Stimulated activated CD8-positive, alpha-beta memory T cell treated with anti-CD3 and anti-CD28 coated beads, Interleukin-15, amount 100 ng/mL, for 48 hours (primary cell): ENCODE data around the gene KCNC4.

Experiments
- DNase-seq, 2 donors: peaks; one replicate each; pipeline ENCODE4 v3.0.0-alpha.2; 2020; ENCODE audit warnings: low read depth in 2 of 2

The KCNC4 gene

DNA sequence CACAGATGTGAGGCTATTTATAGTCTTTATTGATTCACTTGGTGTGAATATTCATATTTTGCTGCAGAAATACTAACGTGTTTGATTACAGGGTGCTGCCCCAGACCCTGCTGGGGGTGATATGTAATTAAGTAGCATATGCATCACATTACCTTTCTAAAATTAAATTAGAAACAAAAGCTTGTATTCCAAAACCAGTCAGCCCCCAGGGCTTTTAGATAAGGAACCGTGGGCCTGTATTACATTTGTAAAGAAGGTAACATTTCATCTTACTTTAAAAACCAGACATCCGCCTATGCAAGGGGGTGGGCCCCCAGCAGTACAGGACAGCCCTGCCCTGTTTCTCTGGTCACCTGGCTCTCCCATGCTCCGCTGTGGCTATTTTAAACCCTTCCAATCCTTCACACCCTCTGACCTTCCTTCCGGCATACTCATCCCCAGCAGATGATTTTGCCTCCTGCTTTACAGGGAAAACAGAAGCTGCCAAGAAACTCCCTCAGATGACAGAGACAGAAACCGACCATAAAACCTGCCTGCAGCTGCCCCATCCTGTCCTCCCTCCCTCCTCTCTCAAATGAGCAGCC, 22.0 kb upstream of the KCNC4 start:
- no peak for DNase-seq

DNA sequence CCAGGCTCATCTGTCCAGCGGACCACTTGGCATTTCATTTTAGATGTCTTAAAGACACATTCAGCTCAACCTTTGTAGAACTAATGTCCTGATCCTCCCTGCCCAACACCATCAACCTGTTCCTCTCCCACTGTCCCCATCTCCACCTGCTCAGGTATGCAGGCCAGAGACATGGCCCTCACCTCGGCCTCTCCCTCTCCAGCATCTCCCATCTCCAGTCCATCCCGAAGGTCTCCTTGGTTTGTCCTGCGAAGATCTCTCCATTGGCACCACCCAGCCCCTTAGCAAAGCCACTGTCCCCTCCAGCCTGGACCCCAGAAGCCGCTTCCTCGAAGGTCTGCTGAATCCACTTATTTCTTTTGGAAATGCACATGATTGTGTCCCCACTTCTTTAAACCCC, 20.9 kb upstream of the KCNC4 start:
- DNase-seq, result no peak

DNA sequence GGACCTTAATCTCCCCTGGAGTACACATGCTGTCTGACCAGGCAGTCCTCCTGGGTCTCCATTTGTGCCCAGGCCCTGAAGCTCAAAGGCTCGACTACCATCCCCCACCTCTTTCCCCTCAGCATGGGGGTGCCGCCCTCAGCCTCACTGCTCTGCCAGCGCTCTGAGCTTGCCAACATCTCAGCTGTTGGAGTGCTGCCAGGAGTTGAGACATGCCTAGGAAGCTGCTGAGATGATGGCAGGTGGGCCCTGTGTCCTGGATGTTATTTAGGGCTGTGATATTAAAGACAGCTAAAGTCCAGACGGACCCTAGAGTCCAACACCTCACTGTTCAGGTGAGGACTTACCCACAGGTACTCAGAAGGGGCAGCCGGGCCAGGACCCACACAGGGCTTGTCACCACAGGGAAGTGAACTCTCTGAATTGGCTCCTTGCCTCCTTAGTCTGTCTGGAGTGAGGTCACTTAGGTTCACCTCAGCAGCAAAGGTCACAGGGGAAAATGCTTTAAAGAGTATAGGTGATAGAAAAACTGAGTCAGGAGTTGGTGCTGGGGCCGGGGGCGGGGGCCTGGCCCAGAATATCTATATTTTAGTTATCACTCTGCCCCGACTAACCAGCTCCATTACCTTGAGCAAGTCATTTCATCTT, 19.7 kb upstream of the KCNC4 start:
- no peak for DNase-seq

DNA sequence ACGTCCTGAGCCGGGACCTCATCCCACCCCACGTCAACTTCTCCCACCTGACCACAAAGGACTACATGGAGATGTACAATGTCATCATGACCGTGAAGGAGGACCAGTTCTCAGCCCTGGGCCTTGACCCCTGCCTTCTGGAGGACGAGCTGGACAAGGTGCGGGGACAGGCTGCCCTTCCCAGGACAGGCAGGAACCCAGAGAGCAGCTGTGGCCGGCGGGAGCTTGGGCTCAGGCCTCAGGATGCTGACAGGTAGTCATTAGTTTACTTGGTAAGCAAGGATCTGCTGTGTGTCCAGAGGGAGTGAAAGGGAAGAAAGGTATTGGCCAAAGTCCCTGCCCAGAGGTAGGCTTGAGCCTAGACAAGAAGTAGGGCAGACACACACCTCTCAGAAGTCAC, 17.6 kb upstream of the KCNC4 start:
- no peak for DNase-seq

DNA sequence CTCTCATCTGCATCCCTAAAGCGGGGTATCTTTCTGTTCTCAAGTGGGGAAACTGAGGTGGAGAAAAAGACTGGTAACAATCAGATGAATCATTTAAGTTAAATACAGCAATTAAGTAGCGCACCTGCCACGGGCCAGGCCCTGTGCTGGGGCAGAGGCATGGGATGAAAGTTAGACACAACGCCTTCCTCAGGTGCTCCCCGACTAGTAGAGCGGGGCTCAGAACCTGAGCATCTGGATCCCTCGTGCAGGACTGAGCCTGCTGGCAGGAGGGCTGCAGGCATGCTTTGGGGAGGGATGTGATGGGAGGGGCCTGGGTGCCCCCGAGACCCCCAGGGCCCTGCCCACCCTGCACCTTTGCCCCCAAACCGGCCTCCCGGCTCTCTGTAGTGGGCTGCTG, 14.9 kb upstream of the KCNC4 start:
- no peak for DNase-seq

DNA sequence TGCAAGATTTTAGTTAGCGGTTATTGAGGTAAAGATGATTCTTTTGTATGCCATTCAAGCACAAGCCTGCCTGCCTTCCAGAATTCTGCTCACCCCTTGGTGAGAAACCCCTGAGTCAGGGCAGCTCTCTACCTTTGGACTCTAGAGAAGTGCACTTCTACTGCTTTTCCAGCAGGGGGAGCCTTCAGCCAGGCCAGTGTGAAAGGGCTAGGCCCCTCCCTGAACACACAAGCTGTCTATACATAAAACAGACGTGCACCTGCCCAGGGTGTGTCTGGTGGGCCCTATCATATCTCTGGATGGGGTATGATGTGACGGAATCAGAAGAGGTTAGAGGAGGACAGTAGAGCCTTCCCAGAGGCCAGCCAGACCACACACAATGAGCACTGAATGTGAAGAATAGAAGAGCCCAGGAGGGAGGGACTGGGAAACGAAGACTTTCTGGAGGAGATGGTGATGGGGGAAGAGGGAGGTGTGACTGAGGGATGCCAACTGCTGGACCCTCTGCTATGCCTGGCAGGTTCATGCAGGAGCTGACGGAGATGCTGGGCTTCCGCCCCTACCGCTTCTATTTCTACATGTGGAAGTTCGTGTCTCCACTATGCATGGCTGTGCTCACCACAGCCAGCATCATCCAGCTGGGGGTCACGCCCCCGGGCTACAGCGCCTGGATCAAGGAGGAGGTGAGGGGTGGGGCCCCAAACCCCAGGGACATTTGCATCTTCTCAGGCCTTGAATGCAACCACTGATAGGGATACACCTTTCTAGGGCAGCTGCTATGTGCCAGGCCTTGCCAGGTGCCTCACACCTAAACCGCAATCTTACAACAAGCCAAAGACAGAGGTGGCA, 13.0 kb upstream of the KCNC4 start:
- no peak for DNase-seq

DNA sequence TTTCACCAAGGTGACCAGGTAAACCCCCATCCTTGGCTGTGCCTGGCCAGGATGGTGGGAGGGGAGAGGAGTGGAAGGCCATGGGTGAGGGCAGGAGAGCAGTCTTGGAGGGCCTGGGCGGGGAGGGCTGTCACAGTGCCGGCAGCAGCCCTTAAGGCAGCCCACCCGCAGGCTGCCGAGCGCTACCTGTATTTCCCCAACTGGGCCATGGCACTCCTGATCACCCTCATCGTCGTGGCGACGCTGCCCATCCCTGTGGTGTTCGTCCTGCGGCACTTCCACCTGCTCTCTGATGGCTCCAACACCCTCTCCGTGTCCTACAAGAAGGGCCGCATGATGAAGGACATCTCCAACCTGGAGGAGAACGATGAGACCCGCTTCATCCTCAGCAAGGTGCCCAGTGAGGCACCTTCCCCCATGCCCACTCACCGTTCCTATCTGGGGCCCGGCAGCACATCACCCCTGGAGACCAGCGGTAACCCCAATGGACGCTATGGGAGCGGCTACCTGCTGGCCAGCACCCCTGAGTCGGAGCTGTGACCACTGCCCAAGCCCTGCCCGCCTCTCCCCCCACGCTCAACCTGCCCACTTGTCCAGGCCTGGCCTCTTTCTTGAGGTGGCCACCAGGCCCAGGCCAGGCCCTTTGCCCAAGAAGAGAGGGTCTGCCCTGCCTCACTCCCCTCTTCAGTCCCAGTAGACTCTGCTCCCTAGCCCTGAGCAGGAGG, 12.0 kb upstream of the KCNC4 start:
- DNase-seq, result no peak

DNA sequence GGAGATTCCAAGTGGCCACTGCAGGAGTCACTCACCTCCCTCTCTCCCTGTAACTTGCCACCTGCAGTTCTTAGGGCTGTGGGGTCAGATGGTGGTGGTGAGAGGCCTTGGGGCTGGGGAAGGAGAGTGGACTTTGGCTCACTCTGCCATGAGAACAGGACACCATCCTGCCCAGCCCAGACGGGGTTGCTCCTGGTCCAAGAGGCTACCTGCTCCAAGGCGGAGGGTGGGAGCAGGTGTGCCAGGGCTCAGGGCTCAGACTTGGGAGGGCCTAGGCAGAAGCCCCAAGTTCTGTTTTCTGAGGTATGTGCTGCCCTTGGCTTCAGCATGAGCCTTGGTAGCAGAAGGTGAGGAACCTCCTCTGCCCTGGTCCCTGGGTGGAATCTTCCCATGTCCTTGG, 11.4 kb upstream of the KCNC4 start:
- no peak for DNase-seq

DNA sequence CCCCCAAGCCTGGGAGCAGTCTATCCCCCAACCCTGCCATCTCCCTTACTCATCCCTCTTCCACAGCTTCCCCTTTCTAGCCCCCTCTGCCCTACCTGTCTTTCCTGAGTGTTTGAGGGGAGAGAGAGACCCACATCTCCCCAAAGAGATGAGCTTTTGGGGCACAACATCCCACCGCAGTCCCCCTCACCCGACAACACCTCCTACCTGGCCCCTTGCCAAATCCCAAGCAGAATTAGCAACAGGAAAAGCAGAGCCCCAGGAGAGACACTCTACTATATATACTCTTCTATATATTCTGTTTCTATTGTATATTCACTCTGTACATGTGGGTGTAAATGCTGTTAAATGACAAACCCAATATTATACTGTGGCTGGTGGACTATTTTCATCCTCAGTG, 9.9 kb upstream of the KCNC4 start:
- no peak for DNase-seq

DNA sequence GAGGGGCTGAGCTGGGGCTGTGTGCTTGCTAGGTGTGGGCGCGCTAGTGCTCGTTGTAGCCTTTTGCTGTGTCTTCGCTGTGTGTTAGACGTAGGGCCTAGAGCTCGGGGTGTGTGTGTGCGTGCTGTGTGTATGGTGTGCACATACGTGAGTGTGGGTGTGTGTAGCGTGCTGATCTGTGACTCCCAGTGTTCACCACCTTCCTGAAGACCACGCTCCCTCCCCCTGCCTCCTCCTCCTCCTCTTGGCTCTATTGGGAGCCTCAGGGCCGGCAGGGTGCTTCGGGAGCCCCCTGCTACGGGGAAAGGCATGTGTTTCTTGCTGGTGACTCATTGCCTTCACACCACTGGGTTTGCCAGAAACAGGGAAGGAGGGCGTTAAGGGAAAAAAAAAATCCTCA, 9.4 kb upstream of the KCNC4 start:
- no peak for DNase-seq

DNA sequence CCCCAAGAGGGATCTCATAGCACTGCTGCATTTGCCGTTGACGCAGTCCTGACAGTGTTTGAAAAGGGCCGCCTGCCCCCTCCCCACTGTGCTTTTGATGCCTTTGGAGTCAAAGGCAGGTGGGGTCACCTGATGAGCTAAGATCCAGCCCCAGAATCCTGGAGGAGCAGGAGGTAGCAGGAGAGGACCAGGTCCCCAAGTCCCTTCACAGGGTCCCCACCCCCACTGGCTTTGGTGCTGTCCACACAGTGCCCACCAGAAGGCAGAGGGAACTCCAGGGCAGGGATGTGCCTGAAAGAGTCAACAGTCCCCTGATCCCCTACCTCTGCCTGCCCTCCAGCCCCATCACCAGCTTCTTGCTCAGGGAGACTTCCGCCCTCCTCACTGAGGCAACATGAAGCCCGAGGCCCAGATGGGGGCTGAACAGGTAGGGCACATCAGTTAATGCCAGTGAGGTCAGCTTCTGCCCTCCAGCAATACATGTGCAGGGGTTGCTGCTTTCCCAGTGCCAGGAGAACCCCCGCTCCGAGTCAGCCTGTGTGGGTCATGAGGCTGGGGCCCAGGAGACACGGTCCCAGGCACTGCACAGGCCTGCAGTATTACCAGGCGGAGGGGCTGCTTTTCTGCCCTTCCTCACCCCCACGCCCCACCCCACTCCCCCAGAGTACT, 8.8 kb upstream of the KCNC4 start:
- no peak for DNase-seq

DNA sequence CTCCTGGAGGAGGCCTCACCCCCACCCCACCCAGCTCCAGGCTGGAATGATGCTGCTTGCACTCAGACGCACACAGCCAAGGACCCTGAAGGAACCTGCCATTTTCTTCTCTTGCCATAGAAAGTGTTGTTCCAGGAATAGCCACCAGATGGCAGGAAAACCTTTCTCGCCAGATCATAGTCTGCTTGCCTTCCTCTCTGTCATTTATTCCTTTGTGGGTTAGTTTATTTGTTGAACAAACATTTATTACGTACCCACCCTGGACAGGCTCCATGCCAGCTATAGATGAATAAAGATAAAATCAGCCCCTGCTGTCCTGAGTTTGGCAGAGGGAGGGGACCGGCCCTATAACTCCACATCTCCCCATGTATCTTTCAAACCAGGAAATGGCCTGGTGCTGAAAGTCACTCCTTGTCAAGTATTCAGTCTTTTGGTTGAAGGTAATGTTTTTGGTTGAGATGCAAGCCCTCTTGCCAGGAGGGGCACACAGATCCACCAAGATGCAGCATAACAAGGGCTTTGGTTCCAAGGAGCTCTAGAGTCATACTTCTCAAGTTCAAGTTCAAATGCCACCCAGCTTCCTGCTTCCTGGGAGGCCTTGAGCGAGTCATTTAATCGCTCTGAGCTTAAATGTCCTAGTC, 7.0 kb upstream of the KCNC4 start:
- DNase-seq, result peak; percentile 16 to 47

DNA sequence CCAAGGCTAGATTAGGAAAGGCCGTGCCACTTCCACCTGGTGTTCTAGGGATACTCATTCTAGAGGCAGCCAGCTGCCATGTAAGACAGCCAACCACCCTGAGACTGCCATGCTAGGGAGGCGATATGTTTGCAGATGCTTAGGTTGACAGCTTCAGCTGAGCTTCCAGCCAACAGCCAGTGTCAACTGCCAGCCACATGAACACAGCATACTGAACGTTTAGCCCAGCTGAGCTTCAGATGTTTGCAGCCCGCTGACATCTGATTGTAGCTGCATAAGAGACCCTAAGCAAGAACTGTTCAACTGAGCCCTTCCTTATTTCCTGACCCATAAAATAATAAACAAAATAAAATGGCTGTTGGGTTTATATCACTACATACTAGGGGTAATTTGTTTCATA, 5.0 kb upstream of the KCNC4 start:
- DNase-seq, result no peak

DNA sequence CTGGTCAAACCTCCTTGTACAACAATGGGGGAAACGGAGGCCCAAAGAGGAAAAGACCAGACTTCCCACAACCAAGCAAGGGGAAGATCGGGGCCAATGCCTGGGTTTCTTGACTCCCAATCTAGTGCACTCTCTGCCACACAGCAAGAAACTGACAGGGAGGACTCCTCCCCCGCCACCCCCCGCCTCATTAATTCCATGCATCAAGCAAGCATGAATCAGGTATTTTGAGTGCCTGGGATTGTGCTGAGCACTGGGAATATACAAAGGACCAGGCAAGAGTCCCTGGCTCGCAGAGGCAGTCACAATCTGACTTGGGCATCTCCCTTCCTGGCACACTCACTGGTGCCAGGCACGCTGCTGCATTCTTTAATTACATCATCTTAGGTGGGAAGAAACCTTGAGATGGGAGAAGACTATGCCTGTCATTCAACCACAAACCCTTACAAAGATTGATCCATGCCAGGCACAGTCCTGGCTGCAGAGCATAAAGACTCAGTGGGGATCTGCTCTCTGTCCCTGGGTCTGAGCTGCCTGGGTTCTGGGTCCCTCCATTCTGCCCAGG, 4.4 kb upstream of the KCNC4 start:
- no peak for DNase-seq

DNA sequence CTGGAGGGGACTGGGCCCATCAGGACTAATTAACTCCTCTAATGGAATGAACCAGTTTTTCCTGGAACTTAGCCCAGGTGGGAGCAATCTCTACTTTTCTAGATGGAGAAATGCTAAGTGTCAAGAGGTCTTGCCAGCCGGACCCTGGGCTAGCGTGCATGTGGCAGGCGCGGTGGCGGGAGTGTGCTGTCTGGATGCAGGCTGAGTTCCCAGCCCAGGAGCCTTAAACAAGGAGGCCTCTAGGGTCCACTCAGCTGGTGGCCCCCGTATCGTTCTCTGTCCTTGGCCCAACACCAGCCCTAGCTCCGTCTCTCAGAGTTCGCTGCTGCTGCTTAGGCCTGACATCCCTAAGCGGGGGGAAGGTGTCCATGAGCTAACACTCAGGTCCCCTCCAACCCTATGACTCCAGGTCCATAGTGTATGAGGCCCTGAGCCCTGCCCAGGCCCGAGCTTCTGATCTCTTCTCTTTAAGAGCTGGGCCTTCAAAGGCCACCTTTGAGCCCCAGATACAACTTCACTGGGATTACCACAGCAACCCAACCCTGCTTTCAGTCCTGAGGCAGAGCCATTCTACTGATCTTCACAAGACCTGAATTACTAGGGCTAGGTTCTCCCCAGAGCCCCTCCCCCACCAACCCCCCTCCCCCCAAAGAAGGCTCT, 3.7 kb upstream of the KCNC4 start:
- DNase-seq, result no peak

DNA sequence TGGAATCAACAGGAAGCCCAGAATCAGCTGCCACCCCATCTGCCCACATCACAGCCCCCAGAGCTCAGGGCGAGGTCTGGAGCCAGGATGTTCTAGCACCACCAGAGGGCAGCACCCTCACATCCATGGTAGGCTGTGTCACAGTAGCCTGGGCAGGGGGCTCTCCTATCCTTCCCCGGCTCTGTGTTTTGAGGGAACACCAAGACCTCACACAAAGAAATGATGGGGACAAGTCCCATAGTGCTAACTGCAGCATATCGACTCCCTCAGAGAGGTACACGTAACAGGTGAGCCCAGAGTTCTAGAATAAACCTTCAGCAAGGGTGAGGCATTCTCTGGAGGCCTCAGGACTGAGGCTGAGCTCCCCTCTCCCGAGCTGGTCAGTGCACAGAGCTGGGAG, 2.3 kb upstream of the KCNC4 start:
- peak; percentile 51 for DNase-seq

DNA sequence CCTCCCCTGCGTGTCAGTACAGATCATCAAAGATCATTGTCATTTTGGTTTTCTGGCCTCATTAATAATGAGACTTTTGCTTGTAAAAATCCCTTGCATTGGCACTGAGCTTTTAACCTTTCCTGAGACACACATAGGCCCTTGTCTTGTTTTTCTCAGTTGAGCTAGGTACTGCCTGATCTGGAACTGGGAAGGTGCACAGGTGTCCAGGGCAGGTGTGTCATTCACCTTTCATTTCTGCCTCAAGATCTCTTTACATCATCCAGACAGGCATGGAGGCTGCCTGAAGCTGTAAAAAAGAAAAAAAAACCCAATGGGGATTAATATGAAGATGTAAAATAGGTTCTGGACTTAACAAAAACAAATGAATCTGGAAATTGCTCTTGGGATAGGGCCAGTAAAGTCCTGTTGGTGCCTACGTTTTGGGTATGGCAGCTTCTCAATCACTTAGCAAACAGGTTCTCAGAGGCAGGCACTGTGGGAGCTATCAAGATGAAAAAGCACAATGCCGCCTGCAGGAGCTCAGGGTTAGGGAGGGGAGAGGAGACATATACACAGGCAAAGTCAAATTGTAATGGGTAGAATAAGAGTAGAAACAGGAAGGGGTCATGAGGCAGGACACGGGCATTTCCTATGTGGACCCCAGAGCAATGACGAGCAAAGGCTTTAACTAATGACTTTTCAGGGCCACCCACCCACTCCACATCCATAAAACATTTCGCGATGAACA, 1.0 kb upstream of the KCNC4 start:
- no peak for DNase-seq

DNA sequence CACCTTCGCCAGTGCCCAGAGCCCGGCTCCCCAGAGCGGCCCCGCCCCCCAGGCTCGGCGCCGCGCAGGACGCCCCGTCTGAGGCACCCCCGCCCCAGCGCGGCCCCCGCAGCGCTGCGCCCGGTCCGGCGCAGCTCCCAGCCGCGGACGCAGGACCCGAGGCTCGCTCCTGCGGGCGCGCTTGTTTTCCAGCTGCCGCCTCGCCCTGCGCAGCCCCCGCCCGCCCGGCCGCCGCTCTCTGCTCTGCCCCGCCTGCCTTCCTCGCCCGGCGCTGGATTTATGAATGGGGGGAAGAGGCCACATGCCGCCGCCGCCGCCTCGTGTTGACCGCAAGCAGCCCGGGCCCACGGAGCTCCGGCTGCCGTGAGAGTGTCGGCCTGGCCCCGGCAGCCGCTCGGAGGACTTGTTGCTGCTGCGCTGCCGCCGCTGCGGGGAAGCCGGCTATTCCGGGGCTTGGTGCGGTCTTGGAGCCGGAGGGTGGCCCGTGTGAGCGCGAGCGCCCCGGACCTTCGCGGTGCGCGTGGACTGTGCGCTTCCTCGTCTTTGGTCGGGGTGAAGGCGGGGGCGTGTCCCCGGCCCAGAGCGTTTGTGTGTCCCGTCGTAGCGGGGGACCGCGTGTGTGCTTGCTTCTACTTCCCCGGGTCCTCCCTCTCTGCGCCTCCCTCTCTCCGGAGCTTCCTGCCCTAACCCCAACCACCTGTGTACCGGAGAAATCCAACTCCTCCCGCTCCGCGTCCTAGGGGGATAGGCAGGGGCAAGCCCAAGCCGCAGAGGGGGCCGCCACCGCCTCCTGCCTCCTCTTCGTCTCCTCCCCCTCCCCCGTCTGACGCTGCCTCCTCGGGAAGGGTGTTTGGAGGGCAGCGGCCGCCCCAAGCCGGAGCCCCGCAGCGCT, 736 bp downstream of the KCNC4 start:
- peak; percentile 27 to 43 for DNase-seq
